H1 (cell line): ENCODE measurements around the gene CPT2. TPM values are rescaled to one million over a fixed set of nuclear protein-coding genes. Genes with fewer than 3 reads are reported as not detected.

Source experiments
- CTCF ChIA-PET: fragments of 300-600 bp; sonication (Branson Sonifier 250); formaldehyde crosslinking; loops from one replicate; lab custom pipeline; 2021; ENCODE audit not compliant: partially characterized antibody; lab: Charles Lee
- POLR2A ChIA-PET: fragments of 300-600 bp; sonication (Branson Sonifier 250); formaldehyde crosslinking; loops from one replicate; lab custom pipeline; 2021; ENCODE audit warnings: inconsistent platforms; ENCODE audit not compliant: partially characterized antibody; lab: Charles Lee
- DNase-seq, 2 experiments: peaks; one replicate each; pipeline versions ENCODE4 v3.0.0 to v3.0.0-alpha.2; 2010 to 2022; ENCODE audit warnings: low spot score in 2 of 2, low read depth in 1 of 2, mixed read lengths in 1 of 2
- FAIRE-seq: peaks from 2 replicates; lab custom pipeline; 2011; peaks lifted over from hg19 to GRCh38; lab: Jason Lieb, UNC
- H2AFZ ChIP-seq: 2 replicates; pipeline ENCODE4 v1.8.1; 2012; ENCODE audit warnings: low read length, inconsistent platforms
- H2AK5ac ChIP-seq: 2 replicates; pipeline ENCODE4 v1.6.1; 2013; ENCODE audit warnings: low read depth, low read length
- H2BK120ac ChIP-seq: replicated peaks from 2 replicates; pipeline ENCODE3; 2013; ENCODE audit warnings: low read depth, low read length, inconsistent platforms
- H2BK12ac ChIP-seq: 2 replicates; pipeline ENCODE4 v1.6.1; 2013; ENCODE audit warnings: low read depth, low read length
- H2BK15ac ChIP-seq: 2 replicates; pipeline ENCODE4 v1.6.1; 2013; ENCODE audit warnings: low read length
- H2BK20ac ChIP-seq: 2 replicates; pipeline ENCODE4 v1.6.1; 2013; ENCODE audit warnings: low read length
- H2BK5ac ChIP-seq: 2 replicates; pipeline ENCODE4 v1.6.1; 2013; ENCODE audit warnings: low read depth, low read length
- H3K14ac ChIP-seq: 2 replicates; pipeline ENCODE4 v1.6.1; 2013; ENCODE audit warnings: inconsistent platforms; ENCODE audit not compliant: insufficient read length
- H3K18ac ChIP-seq: 2 replicates; pipeline ENCODE4 v1.6.1; 2013; ENCODE audit warnings: low read length; ENCODE audit errors: extremely low read depth
- H3K23ac ChIP-seq: 2 replicates; pipeline ENCODE4 v1.6.1; 2013; ENCODE audit warnings: inconsistent platforms; ENCODE audit not compliant: insufficient read length
- H3K23me2 ChIP-seq: 2 replicates; pipeline ENCODE4 v1.6.1; 2013; ENCODE audit warnings: low read depth, low read length
- H3K27ac ChIP-seq: 2 replicates; pipeline ENCODE4 v1.6.1; 2011; ENCODE audit warnings: low read depth, low read length, inconsistent platforms
- H3K27me3 ChIP-seq, 4 experiments: replicated peaks in 1 of 4; 1 replicate in 1 of 4; 2 replicates in 3 of 4; pipeline versions ENCODE4 v1.6.1 to v1.8.1; 2011 to 2013; ENCODE audit warnings: low read length in 3 of 4, mild to moderate bottlenecking in 3 of 4, inconsistent platforms in 2 of 4, mixed read lengths in 2 of 4, moderate library complexity in 1 of 4; ENCODE audit not compliant: control insufficient read depth in 3 of 4, insufficient read depth in 3 of 4; ENCODE audit errors: extremely low read depth in 1 of 4
- H3K36me3 ChIP-seq, 4 experiments: 2 replicates each; pipeline versions ENCODE4 v1.6.1 to v1.8.1; 2011 to 2013; ENCODE audit warnings: mild to moderate bottlenecking in 4 of 4, low read length in 3 of 4, moderate library complexity in 2 of 4, control low read depth in 1 of 4, inconsistent platforms in 1 of 4; ENCODE audit not compliant: insufficient read depth in 4 of 4, control insufficient read depth in 2 of 4
- H3K4ac ChIP-seq: replicated peaks from 2 replicates; pipeline ENCODE3; 2013; ENCODE audit warnings: low read length, low read depth, mixed read lengths, inconsistent platforms; ENCODE audit not compliant: insufficient read length
- H3K4me1 ChIP-seq, 4 experiments: replicated peaks in 1 of 4; 1 replicate in 1 of 4; 2 replicates in 3 of 4; pipeline versions ENCODE4 v1.6.1 to v1.8.1; 2011 to 2013; ENCODE audit warnings: low read length in 3 of 4, inconsistent platforms in 2 of 4, mixed read lengths in 1 of 4; ENCODE audit not compliant: insufficient read depth in 4 of 4, control insufficient read depth in 3 of 4
- H3K4me2 ChIP-seq, 2 experiments: 2 replicates each; pipeline versions ENCODE4 v1.6.1 to v1.8.1; 2011 to 2013; ENCODE audit warnings: low read depth in 2 of 2, low read length in 2 of 2, control low read depth in 1 of 2, inconsistent platforms in 1 of 2, mild to moderate bottlenecking in 1 of 2; ENCODE audit not compliant: insufficient read depth in 1 of 2
- H3K4me3 ChIP-seq, 4 experiments: fragments of 200-600, 300-600 bp in 1 of 4; sonication (generic), shearing (Covaris generic), sonication (Bioruptor Twin) in 1 of 4; 2 replicates each; pipeline versions ENCODE4 v1.5.1 to v1.8.1; 2011 to 2016; ENCODE audit warnings: low read length in 4 of 4, low read depth in 3 of 4, control low read depth in 2 of 4, inconsistent platforms in 2 of 4, mild to moderate bottlenecking in 2 of 4, mixed read lengths in 1 of 4, moderate library complexity in 1 of 4; ENCODE audit not compliant: insufficient read depth in 2 of 4; ENCODE audit errors: extremely low read depth in 1 of 4
- H3K56ac ChIP-seq: replicated peaks from 2 replicates; pipeline ENCODE3; 2013; ENCODE audit warnings: low read depth, mild to moderate bottlenecking, mixed read lengths, low read length, inconsistent platforms; ENCODE audit not compliant: insufficient read length
- H3K79me1 ChIP-seq: 2 replicates; pipeline ENCODE4 v1.6.1; 2013; ENCODE audit warnings: low read depth, low read length, control low read depth
- H3K79me2 ChIP-seq, 2 experiments: 2 replicates each; pipeline versions ENCODE4 v1.6.1 to v1.8.1; 2012 to 2013; ENCODE audit warnings: low read length in 2 of 2, mild to moderate bottlenecking in 2 of 2, inconsistent platforms in 1 of 2; ENCODE audit not compliant: insufficient read depth in 2 of 2, control insufficient read depth in 1 of 2
- H3K9ac ChIP-seq, 4 experiments: replicated peaks in 1 of 4; 1 replicate in 1 of 4; 2 replicates in 3 of 4; pipeline versions ENCODE4 v1.6.1 to v1.8.1; 2011 to 2013; ENCODE audit warnings: low read depth in 3 of 4, low read length in 3 of 4, control low read depth in 2 of 4, mild to moderate bottlenecking in 2 of 4, moderate library complexity in 2 of 4, inconsistent platforms in 1 of 4; ENCODE audit errors: extremely low read depth in 1 of 4
- H3K9me3 ChIP-seq, 2 experiments: 2 replicates each; pipeline versions ENCODE4 v1.6.1 to v1.8.1; 2012 to 2013; ENCODE audit warnings: mild to moderate bottlenecking in 2 of 2, moderate library complexity in 2 of 2, control low read depth in 1 of 2, inconsistent platforms in 1 of 2, low read depth in 1 of 2, low read length in 1 of 2, mixed read lengths in 1 of 2; ENCODE audit not compliant: insufficient read depth in 2 of 2
- H4K20me1 ChIP-seq, 2 experiments: replicated peaks in 1 of 2; 2 replicates each; pipeline versions ENCODE3 to v1.8.1; 2011 to 2013; ENCODE audit warnings: inconsistent platforms in 2 of 2, low read length in 2 of 2, mild to moderate bottlenecking in 1 of 2; ENCODE audit not compliant: insufficient read depth in 2 of 2, control insufficient read depth in 1 of 2
- H4K5ac ChIP-seq: 2 replicates; pipeline ENCODE4 v1.6.1; 2013; ENCODE audit warnings: low read length, low read depth, mixed read lengths, inconsistent platforms; ENCODE audit not compliant: insufficient read length
- H4K8ac ChIP-seq: 2 replicates; pipeline ENCODE4 v1.8.0; 2013; ENCODE audit warnings: mild to moderate bottlenecking, moderate library complexity, low read length, inconsistent platforms; ENCODE audit not compliant: insufficient read depth; ENCODE audit errors: extremely low read depth
- H4K91ac ChIP-seq: replicated peaks from 2 replicates; pipeline ENCODE3; 2013; ENCODE audit warnings: low read length, mixed read lengths, inconsistent platforms; ENCODE audit not compliant: insufficient read length
- ATF3 ChIP-seq: IDR thresholded peaks from 2 replicates; pipeline ENCODE4 v1.6.1; 2011; ENCODE audit warnings: low read depth, mild to moderate bottlenecking, low read length; ENCODE audit not compliant: insufficient read depth
- BACH1 ChIP-seq: IDR thresholded peaks from 2 replicates; pipeline ENCODE4 v1.6.1; 2012; ENCODE audit warnings: low read length, improper control_type of control experiment
- CHD2 ChIP-seq: IDR thresholded peaks from 2 replicates; pipeline ENCODE4 v1.6.1; 2012; ENCODE audit warnings: low read length, improper control_type of control experiment
- HDAC2 ChIP-seq, 2 experiments: fragments of 300-600 bp in 1 of 2; sonication (generic) in 1 of 2; IDR thresholded peaks; 2 replicates each; pipeline ENCODE4 v1.6.1; 2011 to 2012; ENCODE audit warnings: low read depth in 2 of 2, low read length in 2 of 2, mild to moderate bottlenecking in 2 of 2, moderate library complexity in 2 of 2, borderline replicate concordance in 1 of 2, inconsistent platforms in 1 of 2
- USF2 ChIP-seq: IDR thresholded peaks from 2 replicates; pipeline ENCODE4 v1.6.1; 2011; ENCODE audit warnings: low read length, improper control_type of control experiment
- WGBS, 2 experiments: shearing (Covaris generic) in 1 of 2; methylation state at CpG; one replicate each; pipeline versions ENCODE4 v1.1.6 to v1.1.7; 2013 to 2015; ENCODE audit warnings: low lambda C conversion rate in 2 of 2, mixed read lengths in 2 of 2, inconsistent platforms in 1 of 2, low coverage in 1 of 2, missing lambda C conversion rate in 1 of 2; ENCODE audit not compliant: insufficient replicate concordance in 2 of 2, insufficient coverage in 1 of 2, insufficient read length in 1 of 2; ENCODE audit errors: extremely low coverage in 1 of 2, missing lambda C conversion rate in 1 of 2; 5-methylcytosine and 5-hydroxymethylcytosine counted together
- polyA plus RNA-seq, 7 experiments: library from polyadenylated mRNA; depleted of rRNA in 3 of 7; stranded (reverse) in 5 of 7; unstranded in 2 of 7; fragments of >200 nt in 5 of 7; fragments of 200-250 nt in 2 of 7; gene quantifications; 1 replicate in 5 of 7; 2 replicates in 1 of 7; 4 replicates in 1 of 7; pipeline versions ENCODE4 v1.2.1 to v1.2.3, GENCODE V29; 2011 to 2013; ENCODE audit warnings: missing spikeins in 2 of 7, mixed read lengths in 2 of 7
- total RNA-seq: library from RNA; stranded (reverse); fragmentation: NEBNext Ultra II Directional; extraction: Animal tissue kit (Norgen Biotek cat#: 25700); gene quantifications from 2 replicates; pipeline ENCODE4 v1.2.1, GENCODE V29; 2021

CPT2 gene
- total and polyA plus RNA-seq, 2 of the 8 experiments (the other 6 are each of a cell fraction or from before 2014, with no cell fraction given) = 23.9 to 25.5 TPM

- Histone ChIP-seq H2BK12ac (no peak overlapping the region), H3K23me2 (no peaks in the 10 kb centered on the region), H3K9ac (no peak overlapping the region), H3K23ac (no peak overlapping the region), H2AK5ac (no peak overlapping the region), H3K79me1 (no peaks in the 10 kb centered on the region), H3K4me2 (no peak overlapping the region), H3K9me3 (no peaks in the 10 kb centered on the region), H4K91ac (no peak overlapping the region), H3K14ac (no peak overlapping the region), H3K18ac (no peak overlapping the region), H2BK20ac (no peak overlapping the region), H2BK5ac (no peak overlapping the region), H3K36me3 (peaks cover 50 to 98% (median 89%) of the 10 kb centered on the region in 4 experiments), H4K8ac (no peak overlapping the region), H4K20me1 (peaks cover 2% of the 10 kb centered on the region in 2 experiments), H2BK120ac (no peak overlapping the region), H3K56ac (no peak overlapping the region), H4K5ac (no peak overlapping the region), H2AFZ (no peak overlapping the region), H2BK15ac (no peak overlapping the region), H3K4me3 (no peak overlapping the region), H3K27me3 (no peaks in the 10 kb centered on the region), H3K4ac (no peak overlapping the region), H3K4me1 (no peaks in the 10 kb centered on the region), H3K79me2 (no peaks in the 10 kb centered on the region), H3K27ac (no peak overlapping the region)
- no peak for TF ChIP-seq BACH1
- TF ChIP-seq CHD2 = no peak
- no peak for TF ChIP-seq USF2
- TF ChIP-seq ATF3 = no peak
- TF ChIP-seq HDAC2 (IDR thresholded peaks at IDR 0.05; ENCODE audit: borderline replicate concordance in 1 of 2, low read depth in 2 of 2, low read length in 2 of 2) = no peak
- CTCF ChIA-PET = interaction anchor here (7.2 kb wide), 1 partner anchor 17 kb away, joined by 36 read pairs; no protein-coding TSS in a partner anchor
- POLR2A ChIA-PET = interaction anchor here (1.2 kb wide), 1 partner anchor 12 kb away, joined by 4 read pairs; no protein-coding TSS in a partner anchor
- DNase-seq (no peak), FAIRE-seq (no peak)
- WGBS, 2 experiments = 79% methylated on average over 3 of the region's 3 CpGs; no CpG with 5 or more reads in 1 of the 2 experiments
Observed at GRCh38 chr1:53262000-53262399, 65.4 kb downstream of the CPT2 start.
